H9 (cell line): Measurements from ENCODE around the gene GGPS1. TPM values are rescaled to one million over a fixed set of nuclear protein-coding genes. Genes with fewer than 3 reads are reported as not detected.

Experiments
- DNase-seq: peaks from one replicate; pipeline ENCODE4 v3.0.0-alpha.2; 2017
- H2AFZ ChIP-seq: one replicate; pipeline ENCODE4 v1.6.1; 2013; ENCODE audit warnings: mild to moderate bottlenecking, low read length, control low read depth, moderate library complexity
- H2AK5ac ChIP-seq: 2 replicates; pipeline ENCODE4 v1.6.1; 2013; ENCODE audit warnings: low read length, control low read depth, mixed read lengths; ENCODE audit not compliant: insufficient read length
- H2BK120ac ChIP-seq: one replicate; pipeline ENCODE4 v1.6.1; 2013; ENCODE audit warnings: low read depth, mild to moderate bottlenecking, low read length, control low read depth, inconsistent platforms; ENCODE audit not compliant: poor library complexity, severe bottlenecking
- H2BK12ac ChIP-seq: 2 replicates; pipeline ENCODE4 v1.6.1; 2013; ENCODE audit warnings: low read length, control low read depth, mixed read lengths, low read depth; ENCODE audit not compliant: insufficient read length
- H2BK15ac ChIP-seq: 2 replicates; pipeline ENCODE4 v1.6.1; 2013; ENCODE audit warnings: low read depth, low read length, control low read depth
- H2BK20ac ChIP-seq: one replicate; pipeline ENCODE4 v1.6.1; 2013; ENCODE audit warnings: low read depth, mild to moderate bottlenecking, low read length, control low read depth, inconsistent platforms; ENCODE audit not compliant: poor library complexity, severe bottlenecking
- H2BK5ac ChIP-seq: 2 replicates; pipeline ENCODE4 v1.6.1; 2013; ENCODE audit warnings: low read length, control low read depth, mixed read lengths; ENCODE audit not compliant: insufficient read length
- H3K14ac ChIP-seq: 2 replicates; pipeline ENCODE4 v1.6.1; 2013; ENCODE audit warnings: low read length, control low read depth; ENCODE audit not compliant: insufficient read depth
- H3K18ac ChIP-seq: 2 replicates; pipeline ENCODE4 v1.6.1; 2013; ENCODE audit warnings: low read depth, mild to moderate bottlenecking, mixed read lengths, low read length, control low read depth; ENCODE audit not compliant: insufficient read length
- H3K23ac ChIP-seq: 2 replicates; pipeline ENCODE4 v1.6.1; 2013; ENCODE audit warnings: low read length, control low read depth, mixed read lengths, low read depth; ENCODE audit not compliant: insufficient read length
- H3K23me2 ChIP-seq: 2 replicates; pipeline ENCODE4 v1.6.1; 2013; ENCODE audit warnings: low read depth, mild to moderate bottlenecking, mixed read lengths, low read length, control low read depth; ENCODE audit not compliant: insufficient read length, poor library complexity, severe bottlenecking
- H3K27ac ChIP-seq: 2 replicates; pipeline ENCODE4 v1.5.1; 2013; ENCODE audit warnings: low read length, control low read depth, mixed read lengths, low read depth; ENCODE audit not compliant: insufficient read length
- H3K27me3 ChIP-seq: 2 replicates; pipeline ENCODE4 v1.6.1; 2013; ENCODE audit warnings: low read length, control low read depth, inconsistent platforms; ENCODE audit not compliant: insufficient read depth
- H3K4ac ChIP-seq: 2 replicates; pipeline ENCODE4 v1.6.1; 2013; ENCODE audit warnings: low read depth, mild to moderate bottlenecking, control low read depth, inconsistent platforms, low read length, moderate library complexity
- H3K4me1 ChIP-seq: 2 replicates; pipeline ENCODE4 v1.6.1; 2013; ENCODE audit warnings: low read length, control low read depth, inconsistent platforms; ENCODE audit not compliant: insufficient read depth
- H3K4me2 ChIP-seq: 2 replicates; pipeline ENCODE4 v1.6.1; 2013; ENCODE audit warnings: low read length, control low read depth, mixed read lengths; ENCODE audit not compliant: insufficient read length, insufficient read depth
- H3K56ac ChIP-seq: 2 replicates; pipeline ENCODE4 v1.6.1; 2013; ENCODE audit warnings: low read depth, mild to moderate bottlenecking, mixed read lengths, low read length, control low read depth; ENCODE audit not compliant: insufficient read length
- H3K79me1 ChIP-seq: 2 replicates; pipeline ENCODE4 v1.6.1; 2013; ENCODE audit warnings: low read depth, mild to moderate bottlenecking, moderate library complexity, low read length, control low read depth, inconsistent platforms; ENCODE audit not compliant: insufficient read depth, poor library complexity, severe bottlenecking
- H3K79me2 ChIP-seq: 2 replicates; pipeline ENCODE4 v1.6.1; 2013; ENCODE audit warnings: low read length, control low read depth, inconsistent platforms; ENCODE audit not compliant: insufficient read depth
- H3K9ac ChIP-seq: 2 replicates; pipeline ENCODE4 v1.6.1; 2013; ENCODE audit warnings: low read length, control low read depth, mixed read lengths; ENCODE audit not compliant: insufficient read length; ENCODE audit errors: extremely low read depth
- H3K9me3 ChIP-seq: one replicate; pipeline ENCODE4 v1.6.1; 2013; ENCODE audit warnings: low read depth, low read length, inconsistent platforms; ENCODE audit not compliant: control insufficient read depth
- H3T11ph ChIP-seq: one replicate; pipeline ENCODE4 v1.6.1; 2013; ENCODE audit warnings: mild to moderate bottlenecking, low read length, control low read depth, inconsistent platforms
- H4K20me1 ChIP-seq: one replicate; pipeline ENCODE4 v1.6.1; 2013; ENCODE audit not compliant: control insufficient read depth, insufficient read length, insufficient read depth
- H4K5ac ChIP-seq: 2 replicates; pipeline ENCODE4 v1.6.1; 2013; ENCODE audit warnings: low read depth, mild to moderate bottlenecking, mixed read lengths, low read length, control low read depth; ENCODE audit not compliant: insufficient read length
- H4K8ac ChIP-seq: replicated peaks from 2 replicates; pipeline ENCODE4 v1.6.1; 2013; ENCODE audit warnings: low read length, control low read depth, mixed read lengths, low read depth; ENCODE audit not compliant: insufficient read length
- H4K91ac ChIP-seq: 2 replicates; pipeline ENCODE4 v1.6.1; 2013; ENCODE audit warnings: low read depth, mild to moderate bottlenecking, moderate library complexity, mixed read lengths, low read length, control low read depth; ENCODE audit not compliant: insufficient read length
- H3K27ac Mint-ChIP-seq, 3 experiments: 2 replicates in 2 of 3; 3 replicates in 1 of 3; pipeline ENCODE4 v1.8.0; 2020 to 2021; ENCODE audit warnings: mixed read lengths in 3 of 3, mild to moderate bottlenecking in 1 of 3, moderate library complexity in 1 of 3
- H3K27me3 Mint-ChIP-seq: 2 replicates; pipeline ENCODE4 v1.8.0; 2021; ENCODE audit warnings: low read depth, mild to moderate bottlenecking, moderate library complexity, mixed read lengths
- H3K36me3 Mint-ChIP-seq, 3 experiments: 2 replicates in 2 of 3; 3 replicates in 1 of 3; pipeline ENCODE4 v1.8.0; 2020 to 2021; ENCODE audit warnings: low read depth in 3 of 3, mixed read lengths in 3 of 3; ENCODE audit not compliant: insufficient read depth in 1 of 3
- H3K4me1 Mint-ChIP-seq, 2 experiments: 2 replicates each; pipeline ENCODE4 v1.8.0; 2020; ENCODE audit warnings: mixed read lengths in 2 of 2
- H3K4me3 Mint-ChIP-seq, 2 experiments: 2 replicates in 1 of 2; 3 replicates in 1 of 2; pipeline ENCODE4 v1.8.0; 2020 to 2021; ENCODE audit warnings: mild to moderate bottlenecking in 2 of 2, mixed read lengths in 2 of 2, moderate library complexity in 1 of 2
- H3K9me3 Mint-ChIP-seq, 2 experiments: 2 replicates in 1 of 2; 3 replicates in 1 of 2; pipeline ENCODE4 v1.8.0; 2020; ENCODE audit warnings: mild to moderate bottlenecking in 2 of 2, mixed read lengths in 2 of 2, moderate library complexity in 1 of 2
- CTCF ChIP-seq: fragments of 200-600 bp; sonication (generic); conservative IDR thresholded peaks from 3 replicates; pipeline ENCODE4 v1.8.0; 2021; ENCODE audit warnings: antibody characterized with exemption, mild to moderate bottlenecking
- WGBS: extraction: QIAGEN DNeasy Blood & Tissue Kit; methylation state at CpG from one replicate; pipeline ENCODE4 v1.1.7; 2013; ENCODE audit warnings: missing lambda C conversion rate, low lambda C conversion rate, mixed read lengths; ENCODE audit not compliant: insufficient read length; ENCODE audit errors: extremely low coverage; 5-methylcytosine and 5-hydroxymethylcytosine counted together
- total RNA-seq: library from RNA; stranded (reverse); gene quantifications from 2 replicates; pipeline ENCODE4 v1.2.1, GENCODE V29; 2021

Gene GGPS1
- total RNA-seq, 1 experiment from 2014 or later, result 44.7 TPM

GRCh38 chr1:235315173-235315572, 13.2 kb upstream of the GGPS1 start:
- Histone ChIP-seq H3K23ac (no peak overlapping the region), H3K14ac (no peak overlapping the region), H2BK5ac (no peak overlapping the region), H3K79me2 (peaks cover 44% of the 10 kb centered on the region; the same call in 1 of the 2 replicates), H3K9ac (no peak overlapping the region), H4K20me1 (no peaks in the 10 kb centered on the region), H3K4ac (no peak overlapping the region), H3K4me2 (no peak overlapping the region), H3K9me3 (no peaks in the 10 kb centered on the region), H2BK15ac (no peak overlapping the region), H2BK20ac (no peak overlapping the region), H4K91ac (no peak overlapping the region), H2BK12ac (no peak overlapping the region), H3K56ac (no peak overlapping the region), H3K4me1 (no peaks in the 10 kb centered on the region; the same call in 1 of the 2 replicates), H3K27ac (no peak overlapping the region), H4K5ac (no peak overlapping the region), H2AK5ac (no peak overlapping the region), H3K79me1 (peaks cover 11% of the 10 kb centered on the region), H3K27me3 (no peaks in the 10 kb centered on the region), H3T11ph (no peak overlapping the region), H2AFZ (no peak overlapping the region), H3K23me2 (no peaks in the 10 kb centered on the region), H4K8ac (no peak overlapping the region), H2BK120ac (no peak overlapping the region), H3K18ac (no peak overlapping the region)
- Mint-ChIP-seq H3K4me1 (peaks cover 4 to 5% of the 10 kb centered on the region in 2 experiments; a peak in 3 of 4 replicates), H3K9me3 (no peaks in the 10 kb centered on the region; a peak in 1 of 5 replicates), H3K36me3 (peaks cover 25 to 40% (median 27%) of the 10 kb centered on the region in 3 experiments; a peak in 6 of 7 replicates), H3K4me3 (no peak overlapping the region), H3K27ac (no peak overlapping the region), H3K27me3 (no peaks in the 10 kb centered on the region)
- WGBS, result no CpG with 5 or more reads among the region's 5 CpGs
- TF ChIP-seq CTCF, result no peak
- DNase-seq, result no peak
